NCI-H2196 (cell line): ENCODE data around the gene ERH.

Experiments
- DNase-seq: peaks from one replicate; lab custom pipeline; 2025; ENCODE audit not compliant: unreplicated experiment; lab: John Stamatoyannopoulos, UW

ERH gene

DNA sequence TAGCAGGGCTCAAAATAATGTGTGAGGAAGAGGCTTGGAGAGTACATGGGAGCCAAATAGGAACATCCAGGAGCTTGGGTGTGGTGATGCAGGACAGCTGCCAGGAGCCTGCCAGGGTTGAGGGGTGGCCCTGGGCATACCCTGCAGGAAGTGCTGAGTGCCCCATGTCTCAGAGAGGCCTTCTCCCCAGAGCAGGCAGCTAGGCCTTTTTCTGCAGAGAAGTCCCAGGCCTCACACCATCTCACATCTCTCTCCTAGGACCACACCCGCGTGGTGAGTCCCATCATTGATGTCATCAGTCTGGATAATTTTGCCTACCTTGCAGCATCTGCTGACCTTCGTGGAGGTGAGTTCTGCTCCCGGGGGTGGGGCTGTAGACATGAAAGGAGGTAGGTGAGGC, 66.9 kb downstream of the ERH start:
- DNase-seq = no peak
